HEK293T (cell line): ENCODE results near the gene NCS1.

Source experiments
- CTCF ChIA-PET: fragments of 350-600 bp; formaldehyde crosslinking; extraction: SDS; loops from one replicate; lab custom pipeline; 2021; ENCODE audit warnings: antibody characterized with exemption, inconsistent platforms; lab: Yijun Ruan, JAX
- POLR2A ChIA-PET: fragments of 350-600 bp; formaldehyde crosslinking; extraction: SDS; loops from one replicate; lab custom pipeline; 2020; ENCODE audit warnings: antibody characterized with exemption, inconsistent platforms; lab: Yijun Ruan, JAX
- DNase-seq: peaks from one replicate; pipeline ENCODE4 v3.0.0; 2012; ENCODE audit warnings: mixed read lengths; ENCODE audit errors: extremely low spot score
- ARNT ChIP-seq: fragments of 450-650 bp; IDR thresholded peaks from 2 replicates; pipeline ENCODE4 v1.6.1; 2017; ENCODE audit warnings: mild to moderate bottlenecking
- BHLHE40 ChIP-seq: fragments of 450-650 bp; IDR thresholded peaks from 2 replicates; pipeline ENCODE4 v1.6.1; 2016; ENCODE audit warnings: mild to moderate bottlenecking, moderate library complexity, borderline replicate concordance
- CTBP1 ChIP-seq: fragments of 450-650 bp; IDR thresholded peaks from 2 replicates; pipeline ENCODE4 v1.6.1; 2016; ENCODE audit warnings: borderline replicate concordance
- ELF4 ChIP-seq: fragments of 450-650 bp; IDR thresholded peaks from 2 replicates; pipeline ENCODE4 v1.6.1; 2017; ENCODE audit warnings: antibody characterized with exemption
- FOXA1 ChIP-seq: fragments of 450-650 bp; IDR thresholded peaks from 2 replicates; pipeline ENCODE4 v1.6.1; 2016; ENCODE audit warnings: mild to moderate bottlenecking
- FOXK2 ChIP-seq: fragments of 450-650 bp; IDR thresholded peaks from 2 replicates; pipeline ENCODE4 v1.6.1; 2016; ENCODE audit warnings: mild to moderate bottlenecking
- FOXM1 ChIP-seq: fragments of 450-650 bp; IDR thresholded peaks from 2 replicates; pipeline ENCODE4 v1.6.1; 2017; ENCODE audit warnings: mild to moderate bottlenecking, borderline replicate concordance
- HDGF ChIP-seq: fragments of 450-650 bp; IDR thresholded peaks from 2 replicates; pipeline ENCODE4 v1.6.1; 2017; ENCODE audit warnings: antibody characterized with exemption, borderline replicate concordance
- L3MBTL2 ChIP-seq: fragments of 450-650 bp; conservative IDR thresholded peaks from 2 replicates; pipeline ENCODE4 v1.6.1; 2016; ENCODE audit warnings: mild to moderate bottlenecking
- LEF1 ChIP-seq: fragments of 450-650 bp; IDR thresholded peaks from 2 replicates; pipeline ENCODE4 v1.6.1; 2017; ENCODE audit warnings: mild to moderate bottlenecking, borderline replicate concordance
- NFRKB ChIP-seq: fragments of 450-650 bp; IDR thresholded peaks from 2 replicates; pipeline ENCODE4 v1.6.1; 2016; ENCODE audit warnings: mild to moderate bottlenecking, moderate library complexity
- PKNOX1 ChIP-seq: fragments of 450-650 bp; IDR thresholded peaks from 2 replicates; pipeline ENCODE4 v1.6.1; 2016
- SP1 ChIP-seq: fragments of 450-650 bp; IDR thresholded peaks from 2 replicates; pipeline ENCODE4 v1.6.1; 2017
- SUZ12 ChIP-seq: fragments of 450-650 bp; IDR thresholded peaks from 2 replicates; pipeline ENCODE4 v1.6.1; 2016; ENCODE audit warnings: mild to moderate bottlenecking
- TARDBP ChIP-seq: fragments of 450-650 bp; IDR thresholded peaks from 2 replicates; pipeline ENCODE4 v1.6.1; 2016
- ZNF384 ChIP-seq: fragments of 450-650 bp; IDR thresholded peaks from 2 replicates; pipeline ENCODE4 v1.6.1; 2016

The NCS1 gene

GRCh38 chr9:130262061-130262745 is 90.0 kb downstream of the NCS1 start:
- ChIA-PET CTCF (no interaction called here), POLR2A (no interaction called here)
- DNase-seq: no peak
- TF ChIP-seq ZNF384 (no peak), NFRKB (no peak), LEF1 (no peak), ELF4 (no peak), FOXK2 (no peak), CTBP1 (no peak), HDGF (no peak), TARDBP (no peak), ARNT (no peak), FOXM1 (no peak), PKNOX1 (no peak), BHLHE40 (no peak), SP1 (no peak), L3MBTL2 (no peak)

GRCh38 chr9:130262771-130263170 is 90.6 kb downstream of the NCS1 start:
- DNase-seq: no peak
- CTCF ChIA-PET: no interaction called here
- POLR2A ChIA-PET: no interaction called here
- no peak for TF ChIP-seq HDGF
- no peak for TF ChIP-seq SP1
- TF ChIP-seq ARNT: no peak
- TF ChIP-seq PKNOX1: no peak
- no peak for TF ChIP-seq FOXK2
- no peak for TF ChIP-seq ELF4
- no peak for TF ChIP-seq LEF1
- no peak for TF ChIP-seq CTBP1
- TF ChIP-seq BHLHE40: no peak
- TF ChIP-seq NFRKB: no peak
- TF ChIP-seq ZNF384: no peak
- TF ChIP-seq SUZ12: no peak
- TF ChIP-seq L3MBTL2: no peak
- no peak for TF ChIP-seq TARDBP
- no peak for TF ChIP-seq FOXM1

GRCh38 chr9:130263601-130264413 is 91.6 kb downstream of the NCS1 start:
- CTCF ChIA-PET: no interaction called here
- DNase-seq: no peak
- TF ChIP-seq BHLHE40: no peak
- no peak for TF ChIP-seq ELF4
- no peak for TF ChIP-seq SUZ12
- TF ChIP-seq TARDBP: no peak
- TF ChIP-seq FOXA1: no peak
- no peak for TF ChIP-seq L3MBTL2
- no peak for TF ChIP-seq ARNT
- TF ChIP-seq LEF1: no peak
- TF ChIP-seq FOXK2: no peak
- no peak for TF ChIP-seq NFRKB
- TF ChIP-seq FOXM1: no peak
- TF ChIP-seq SP1: no peak
- no peak for TF ChIP-seq ZNF384
- no peak for TF ChIP-seq CTBP1
- no peak for TF ChIP-seq HDGF
- TF ChIP-seq PKNOX1: no peak
- POLR2A ChIA-PET: no interaction called here

- POLR2A ChIA-PET: interaction anchor here (0.6 kb wide), 1 partner anchor 379 kb away, joined by 3 read pairs; no protein-coding TSS in a partner anchor
- CTCF ChIA-PET: no interaction called here
- no peak for TF ChIP-seq ELF4
- no peak for TF ChIP-seq PKNOX1
- TF ChIP-seq FOXK2: no peak
- no peak for TF ChIP-seq FOXA1
- TF ChIP-seq LEF1: no peak
- no peak for TF ChIP-seq FOXM1
- TF ChIP-seq TARDBP: no peak
- TF ChIP-seq HDGF: no peak
- TF ChIP-seq CTBP1: no peak
- TF ChIP-seq L3MBTL2: no peak
- TF ChIP-seq ARNT: no peak
- no peak for TF ChIP-seq SP1
- no peak for TF ChIP-seq SUZ12
- TF ChIP-seq BHLHE40: no peak
- no peak for DNase-seq
Observed at GRCh38 chr9:130264414-130265350, 92.5 kb downstream of the NCS1 start.
